ENCODE data around the gene SPEM1. TPM values are rescaled to one million over a fixed set of nuclear protein-coding genes. Genes with fewer than 3 reads are reported as not detected.

The SPEM1 gene
- total and polyA plus RNA-seq, 2 of the 13 experiments (the other 11 are each of a cell fraction or from before 2014, with no cell fraction given), result not detected

- TF ChIP-seq ZNF550 (CRISPR knock-in tag; IDR thresholded peaks at IDR 0.05; ENCODE audit: borderline replicate concordance) (no peak), FOXA1 (IDR thresholded peaks at IDR 0.05) (no peak), FOXA1 (CRISPR knock-in tag; IDR thresholded peaks at IDR 0.05) (peak; percentile 36; the same call in 1 of the 2 replicates), HNF1A (IDR thresholded peaks at IDR 0.05; ENCODE audit: low read depth) (no peak), HNF1A (CRISPR knock-in tag; IDR thresholded peaks at IDR 0.05; ENCODE audit: borderline replicate concordance) (no peak; the same call in 1 of the 2 replicates), GZF1 (CRISPR knock-in tag; IDR thresholded peaks at IDR 0.05) (no peak), GABPA (IDR thresholded peaks at IDR 0.05; ENCODE audit: low read depth, low read length) (no peak), GABPA (CRISPR knock-in tag; IDR thresholded peaks at IDR 0.05; ENCODE audit: low read depth) (peak; percentile 39), ZNF317 (CRISPR knock-in tag; IDR thresholded peaks at IDR 0.05) (no peak), ASH2L (IDR thresholded peaks at IDR 0.05; ENCODE audit: insufficient read length, low read depth, low read length) (no peak), POLR2A (IDR thresholded peaks at IDR 0.05; ENCODE audit: insufficient read depth in 1 of 2, low read depth in 2 of 2, low read length in 2 of 2) (peak in 1 of 2 experiments; percentile 57; a peak in 2 of 4 replicates), PRMT3 (CRISPR knock-in tag; IDR thresholded peaks at IDR 0.05; ENCODE audit: borderline replicate concordance, low read depth) (no peak), AGO2 (optimal IDR thresholded peaks at IDR 0.05; ENCODE audit: low read depth, low read length) (no peak), TBP (CRISPR knock-in tag; IDR thresholded peaks at IDR 0.05) (no peak), UBTF (CRISPR knock-in tag; IDR thresholded peaks at IDR 0.05) (peak; percentile 61), SNAPC2 (CRISPR knock-in tag; IDR thresholded peaks at IDR 0.05) (no peak), ZNF501 (CRISPR knock-in tag; IDR thresholded peaks at IDR 0.05) (0 out of 2 replicates have a peak, but pooled peaks have one; percentile 33), ZFAT (CRISPR knock-in tag; conservative IDR thresholded peaks at IDR 0.05) (no peak)
- TF ChIP-seq, protein P1, sequence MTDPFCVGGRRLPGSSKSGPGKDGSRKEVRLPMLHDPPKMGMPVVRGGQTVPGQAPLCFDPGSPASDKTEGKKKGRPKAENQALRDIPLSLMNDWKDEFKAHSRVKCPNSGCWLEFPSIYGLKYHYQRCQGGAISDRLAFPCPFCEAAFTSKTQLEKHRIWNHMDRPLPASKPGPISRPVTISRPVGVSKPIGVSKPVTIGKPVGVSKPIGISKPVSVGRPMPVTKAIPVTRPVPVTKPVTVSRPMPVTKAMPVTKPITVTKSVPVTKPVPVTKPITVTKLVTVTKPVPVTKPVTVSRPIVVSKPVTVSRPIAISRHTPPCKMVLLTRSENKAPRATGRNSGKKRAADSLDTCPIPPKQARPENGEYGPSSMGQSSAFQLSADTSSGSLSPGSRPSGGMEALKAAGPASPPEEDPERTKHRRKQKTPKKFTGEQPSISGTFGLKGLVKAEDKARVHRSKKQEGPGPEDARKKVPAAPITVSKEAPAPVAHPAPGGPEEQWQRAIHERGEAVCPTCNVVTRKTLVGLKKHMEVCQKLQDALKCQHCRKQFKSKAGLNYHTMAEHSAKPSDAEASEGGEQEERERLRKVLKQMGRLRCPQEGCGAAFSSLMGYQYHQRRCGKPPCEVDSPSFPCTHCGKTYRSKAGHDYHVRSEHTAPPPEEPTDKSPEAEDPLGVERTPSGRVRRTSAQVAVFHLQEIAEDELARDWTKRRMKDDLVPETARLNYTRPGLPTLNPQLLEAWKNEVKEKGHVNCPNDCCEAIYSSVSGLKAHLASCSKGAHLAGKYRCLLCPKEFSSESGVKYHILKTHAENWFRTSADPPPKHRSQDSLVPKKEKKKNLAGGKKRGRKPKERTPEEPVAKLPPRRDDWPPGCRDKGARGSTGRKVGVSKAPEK (CRISPR knock-in tag; IDR thresholded peaks at IDR 0.05; ENCODE audit: borderline replicate concordance), result no peak
- TF ChIP-seq, protein P2, sequence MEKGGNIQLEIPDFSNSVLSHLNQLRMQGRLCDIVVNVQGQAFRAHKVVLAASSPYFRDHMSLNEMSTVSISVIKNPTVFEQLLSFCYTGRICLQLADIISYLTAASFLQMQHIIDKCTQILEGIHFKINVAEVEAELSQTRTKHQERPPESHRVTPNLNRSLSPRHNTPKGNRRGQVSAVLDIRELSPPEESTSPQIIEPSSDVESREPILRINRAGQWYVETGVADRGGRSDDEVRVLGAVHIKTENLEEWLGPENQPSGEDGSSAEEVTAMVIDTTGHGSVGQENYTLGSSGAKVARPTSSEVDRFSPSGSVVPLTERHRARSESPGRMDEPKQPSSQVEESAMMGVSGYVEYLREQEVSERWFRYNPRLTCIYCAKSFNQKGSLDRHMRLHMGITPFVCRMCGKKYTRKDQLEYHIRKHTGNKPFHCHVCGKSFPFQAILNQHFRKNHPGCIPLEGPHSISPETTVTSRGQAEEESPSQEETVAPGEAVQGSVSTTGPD (CRISPR knock-in tag; IDR thresholded peaks at IDR 0.05), result no peak
These were observed 16.9 kb upstream of the SPEM1 start (continued) for GRCh38 chr17:7403043-7403726.
